GM23338 (cell line): Measurements from ENCODE around the gene FAU. TPM values are rescaled to one million over a fixed set of nuclear protein-coding genes. Genes with fewer than 3 reads are reported as not detected.

Experiments used
- ATAC-seq: fragments of 200-7000 bp; cut with Tn5 transposase; 3 replicates; pipeline ENCODE4 v1.9.1; 2020
- DNase-seq: peaks from one replicate; pipeline ENCODE4 v3.0.0-alpha.2; 2015; ENCODE audit warnings: low spot score
- H2AFZ ChIP-seq: fragments of 200-600 bp; sonication (generic); 2 replicates; pipeline ENCODE4 v1.8.0; 2016; ENCODE audit warnings: antibody characterized with exemption, mild to moderate bottlenecking, moderate library complexity
- H3F3A ChIP-seq: fragments of 200-600 bp; sonication (generic); replicated peaks from 2 replicates; pipeline ENCODE4 v1.8.0; 2017; ENCODE audit warnings: antibody characterized with exemption, mixed run types, low read depth
- H3K27ac ChIP-seq: fragments of 200-600 bp; sonication (generic); 2 replicates; pipeline ENCODE4 v1.6.1; 2016; ENCODE audit warnings: low read depth
- H3K27me3 ChIP-seq: fragments of 200-600 bp; sonication (generic); 2 replicates; pipeline ENCODE4 v1.8.0; 2016; ENCODE audit warnings: mild to moderate bottlenecking, mixed run types, moderate library complexity; ENCODE audit not compliant: insufficient read depth
- H3K36me3 ChIP-seq: fragments of 200-600 bp; sonication (generic); 2 replicates; pipeline ENCODE4 v1.8.0; 2016; ENCODE audit warnings: mild to moderate bottlenecking; ENCODE audit not compliant: insufficient read depth
- H3K4me1 ChIP-seq: fragments of 200-600 bp; sonication (generic); 2 replicates; pipeline ENCODE4 v1.8.0; 2016; ENCODE audit warnings: mild to moderate bottlenecking, moderate library complexity; ENCODE audit not compliant: insufficient read depth
- H3K4me2 ChIP-seq: fragments of 200-600 bp; sonication (generic); 2 replicates; pipeline ENCODE4 v1.7.1; 2017; ENCODE audit warnings: mixed run types
- H3K4me3 ChIP-seq: fragments of 200-600 bp; sonication (generic); 2 replicates; pipeline ENCODE4 v1.6.1; 2016; ENCODE audit warnings: mixed run types
- H3K79me2 ChIP-seq: fragments of 200-600 bp; sonication (generic); replicated peaks from 2 replicates; pipeline ENCODE4 v1.8.0; 2017; ENCODE audit warnings: mild to moderate bottlenecking; ENCODE audit not compliant: insufficient read depth
- H3K9me2 ChIP-seq: fragments of 200-600 bp; sonication (generic); 2 replicates; pipeline ENCODE4 v1.8.0; 2017; ENCODE audit not compliant: insufficient read depth
- H4K20me1 ChIP-seq: fragments of 200-600 bp; sonication (generic); replicated peaks from 2 replicates; pipeline ENCODE4 v1.8.0; 2017; ENCODE audit warnings: mild to moderate bottlenecking; ENCODE audit not compliant: insufficient read depth
- H3K27ac Mint-ChIP-seq: 2 replicates; pipeline ENCODE4 v1.8.0; 2020; ENCODE audit warnings: inconsistent platforms, mild to moderate bottlenecking, moderate library complexity, mixed read lengths
- H3K27me3 Mint-ChIP-seq: 3 replicates; pipeline ENCODE4 v1.8.0; 2022; ENCODE audit warnings: low read depth, mild to moderate bottlenecking, moderate library complexity, mixed read lengths, inconsistent platforms; ENCODE audit not compliant: insufficient read depth, poor library complexity
- H3K36me3 Mint-ChIP-seq: 3 replicates; pipeline ENCODE4 v1.8.0; 2021; ENCODE audit warnings: low read depth, mild to moderate bottlenecking, inconsistent platforms, moderate library complexity, mixed read lengths
- H3K4me1 Mint-ChIP-seq: 3 replicates; pipeline ENCODE4 v1.8.0; 2020; ENCODE audit warnings: mild to moderate bottlenecking, inconsistent platforms, mixed read lengths
- H3K4me3 Mint-ChIP-seq: 3 replicates; pipeline ENCODE4 v1.8.0; 2021; ENCODE audit warnings: moderate library complexity, mild to moderate bottlenecking, inconsistent platforms, mixed read lengths
- H3K9me3 Mint-ChIP-seq: 3 replicates; pipeline ENCODE4 v1.8.0; 2020; ENCODE audit warnings: moderate library complexity, mild to moderate bottlenecking, inconsistent platforms, mixed read lengths
- EZH2 ChIP-seq: fragments of 200-600 bp; sonication (generic); IDR thresholded peaks from one replicate; pipeline ENCODE4 v1.8.0; 2017; ENCODE audit warnings: antibody characterized with exemption, mild to moderate bottlenecking, low read depth; ENCODE audit not compliant: unreplicated experiment
- EZH2phosphoT487 ChIP-seq: fragments of 200-600 bp; sonication (generic); IDR thresholded peaks from one replicate; pipeline ENCODE4 v1.8.1; 2018; ENCODE audit warnings: antibody characterized with exemption; ENCODE audit not compliant: unreplicated experiment
- STAT1 ChIP-seq: IDR thresholded peaks from one replicate; pipeline ENCODE4 v1.6.1; 2016; ENCODE audit warnings: antibody characterized with exemption; ENCODE audit not compliant: unreplicated experiment
- ZNF114 ChIP-seq: fragments of 250-450 bp; sonication (Bioruptor Pico); IDR thresholded peaks from 2 replicates; pipeline ENCODE4 v1.5.0; 2020; ENCODE audit warnings: mild to moderate bottlenecking, moderate library complexity
- ZNF331 ChIP-seq: fragments of 250-450 bp; sonication (Bioruptor Pico); IDR thresholded peaks from 2 replicates; pipeline ENCODE4 v1.5.0; 2020; ENCODE audit warnings: low read depth, mild to moderate bottlenecking, moderate library complexity
- polyA plus RNA-seq: library from polyadenylated mRNA; unstranded; fragments of >200 nt; fragmentation: Nextera tagmentation; extraction: Ambion mirVana; gene quantifications from 2 replicates; pipeline ENCODE4 v1.2.1, GENCODE V29; 2016
- total RNA-seq: library from RNA; depleted of rRNA; stranded (reverse); fragments of >200 nt; shearing (Covaris generic); gene quantifications from 2 replicates; pipeline ENCODE4 v1.2.3, GENCODE V29; 2014
- TF ChIP-seq, protein P1 (sequence below): IDR thresholded peaks from 2 replicates; pipeline ENCODE4 v1.6.1; 2016; ENCODE audit warnings: antibody characterized with exemption
- TF ChIP-seq, protein P2 (sequence below): IDR thresholded peaks from one replicate; pipeline ENCODE4 v1.6.1; 2018; ENCODE audit warnings: antibody characterized with exemption; ENCODE audit not compliant: unreplicated experiment

FAU gene
- total and polyA plus RNA-seq, 2 experiments from 2014 or later: 262 to 1,177 TPM

DNA sequence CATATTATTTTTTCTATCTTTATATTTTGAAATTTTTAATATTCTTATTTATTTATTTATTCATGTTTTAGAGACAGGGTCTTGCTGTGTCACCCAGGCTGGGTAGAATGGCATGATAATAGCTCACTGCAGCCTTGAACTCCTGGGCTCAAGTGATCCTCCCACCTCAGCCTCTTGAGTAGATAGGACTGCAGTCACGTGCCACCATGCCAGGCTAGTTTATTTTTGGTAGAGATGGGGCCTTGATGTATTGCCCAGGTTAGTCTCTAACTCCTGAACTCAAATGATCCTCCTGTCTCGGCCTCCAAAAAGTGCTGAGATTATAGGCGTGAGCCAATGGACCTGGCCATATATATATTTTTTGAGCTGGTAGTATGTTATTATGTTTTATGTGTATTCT is 45.7 kb upstream of the FAU start:
- Histone ChIP-seq H3K4me1 (peaks cover 4% of the 10 kb centered on the region), H3K27me3 (no peaks in the 10 kb centered on the region), H3K9me2 (no peaks in the 10 kb centered on the region), H3K27ac (no peak overlapping the region), H3K4me2 (no peak overlapping the region), H3K36me3 (no peaks in the 10 kb centered on the region), H4K20me1 (no peaks in the 10 kb centered on the region), H3K79me2 (no peaks in the 10 kb centered on the region), H3K4me3 (no peak overlapping the region), H2AFZ (no peak overlapping the region), H3F3A (no peaks in the 10 kb centered on the region)
- Mint-ChIP-seq H3K36me3 (no peaks in the 10 kb centered on the region), H3K27me3 (peaks cover 10% of the 10 kb centered on the region), H3K4me3 (no peak overlapping the region), H3K4me1 (peaks cover 14% of the 10 kb centered on the region), H3K27ac (no peak overlapping the region), H3K9me3 (no peaks in the 10 kb centered on the region)
- TF ChIP-seq EZH2phosphoT487 (no peak), EZH2 (no peak)
- ATAC-seq: no peak
- no peak for DNase-seq

DNA sequence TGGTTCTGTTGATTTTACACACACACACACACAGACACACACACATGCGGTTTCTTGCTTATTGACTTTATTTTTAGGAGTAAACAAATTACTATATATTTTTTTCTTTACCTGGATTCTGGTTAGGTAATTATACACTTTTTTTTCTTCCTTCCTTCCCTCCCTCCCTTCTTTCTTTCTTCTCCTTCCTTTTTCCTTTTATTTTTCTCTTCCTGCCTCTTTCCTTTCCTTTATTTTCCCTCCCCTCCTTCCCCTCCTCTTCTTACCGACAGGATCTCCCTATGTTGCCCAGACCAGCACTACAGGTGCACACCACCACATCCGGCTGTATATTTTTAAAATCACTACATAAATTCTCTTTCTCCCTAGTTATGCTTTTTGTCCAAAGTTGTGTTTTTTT is 45.0 kb upstream of the FAU start:
- peaks cover 4% of the 10 kb centered on the region for H3K4me1 ChIP-seq
- H3K36me3 ChIP-seq: no peaks in the 10 kb centered on the region
- peak overlapping the region; percentile 100; the same call in 1 of the 2 replicates for H2AFZ ChIP-seq
- H3K4me2 ChIP-seq: no peak overlapping the region
- no peaks in the 10 kb centered on the region for H4K20me1 ChIP-seq
- H3K4me3 Mint-ChIP-seq: no peak overlapping the region
- no peaks in the 10 kb centered on the region for H3K79me2 ChIP-seq
- H3K4me3 ChIP-seq: no peak overlapping the region
- H3K27me3 Mint-ChIP-seq: peaks cover 10% of the 10 kb centered on the region
- TF ChIP-seq EZH2 (no peak), ZNF114 (CRISPR knock-in tag) (no peak), ZNF331 (CRISPR knock-in tag) (no peak), STAT1 (no peak)
- TF ChIP-seq, protein P1, sequence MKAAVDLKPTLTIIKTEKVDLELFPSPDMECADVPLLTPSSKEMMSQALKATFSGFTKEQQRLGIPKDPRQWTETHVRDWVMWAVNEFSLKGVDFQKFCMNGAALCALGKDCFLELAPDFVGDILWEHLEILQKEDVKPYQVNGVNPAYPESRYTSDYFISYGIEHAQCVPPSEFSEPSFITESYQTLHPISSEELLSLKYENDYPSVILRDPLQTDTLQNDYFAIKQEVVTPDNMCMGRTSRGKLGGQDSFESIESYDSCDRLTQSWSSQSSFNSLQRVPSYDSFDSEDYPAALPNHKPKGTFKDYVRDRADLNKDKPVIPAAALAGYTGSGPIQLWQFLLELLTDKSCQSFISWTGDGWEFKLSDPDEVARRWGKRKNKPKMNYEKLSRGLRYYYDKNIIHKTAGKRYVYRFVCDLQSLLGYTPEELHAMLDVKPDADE: no peak
- no peaks in the 10 kb centered on the region for H3F3A ChIP-seq
- no peaks in the 10 kb centered on the region for H3K27me3 ChIP-seq
- no peak for ATAC-seq
- no peaks in the 10 kb centered on the region for H3K36me3 Mint-ChIP-seq
- DNase-seq: no peak
- H3K27ac Mint-ChIP-seq: no peak overlapping the region
- H3K9me2 ChIP-seq: no peaks in the 10 kb centered on the region
- H3K4me1 Mint-ChIP-seq: peaks cover 14% of the 10 kb centered on the region
- no peaks in the 10 kb centered on the region for H3K9me3 Mint-ChIP-seq
- no peak overlapping the region for H3K27ac ChIP-seq

DNA sequence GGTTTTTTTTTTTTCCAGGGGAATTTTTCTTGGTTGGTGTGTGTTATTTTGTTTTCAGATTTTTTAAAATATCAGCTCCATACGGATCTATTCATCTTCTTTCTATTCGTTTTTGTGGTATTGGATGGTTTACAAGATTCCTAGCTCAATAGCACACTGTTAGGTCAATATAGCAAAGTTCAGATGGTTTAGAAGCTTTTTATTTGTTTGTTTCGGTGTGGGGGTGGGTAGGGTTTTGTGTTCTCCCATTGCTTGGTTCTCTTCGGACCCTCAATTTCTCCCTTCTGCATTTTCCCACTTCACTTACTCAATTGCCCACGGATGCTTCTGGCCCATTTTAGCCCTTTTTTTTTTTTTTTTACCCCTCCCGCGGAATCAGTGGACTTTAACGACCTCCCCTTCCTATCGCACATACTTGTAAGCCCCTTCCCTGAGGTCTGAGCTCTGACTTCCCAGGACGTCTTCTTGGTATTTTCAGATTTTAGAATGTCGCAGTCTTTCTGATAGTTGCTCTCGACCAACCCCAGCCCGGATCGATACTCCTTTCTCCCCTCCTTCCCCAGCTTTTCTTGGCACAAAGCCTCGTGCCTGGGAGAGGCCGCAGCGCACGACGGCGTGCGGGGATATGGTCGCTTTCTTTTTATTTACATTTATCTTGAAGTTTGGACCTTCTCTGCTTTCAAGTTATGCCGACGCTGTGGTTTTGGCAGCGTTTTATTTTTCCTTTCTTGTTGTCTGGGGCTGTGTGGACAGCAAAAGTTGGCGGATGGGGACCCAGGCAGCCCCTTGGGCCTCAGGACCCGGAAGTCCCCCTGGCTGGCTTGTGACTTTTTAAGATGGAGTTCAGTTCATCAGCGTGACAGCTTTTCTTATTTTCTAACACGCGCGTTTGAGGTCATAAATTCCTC is 43.7 kb upstream of the FAU start:
- DNase-seq: peak; percentile 45
- Mint-ChIP-seq H3K27ac (no peak overlapping the region), H3K27me3 (peaks cover 9% of the 10 kb centered on the region), H3K9me3 (no peaks in the 10 kb centered on the region), H3K36me3 (no peaks in the 10 kb centered on the region), H3K4me3 (no peak overlapping the region; the same call in 2 of the 3 replicates), H3K4me1 (peaks cover 14% of the 10 kb centered on the region)
- H3K79me2 ChIP-seq: no peaks in the 10 kb centered on the region
- H3K36me3 ChIP-seq: no peaks in the 10 kb centered on the region
- H3K4me1 ChIP-seq: peaks cover 4% of the 10 kb centered on the region
- H3K9me2 ChIP-seq: no peaks in the 10 kb centered on the region
- peak; percentile 31; the same call in 2 of the 3 replicates for ATAC-seq
- H3K27ac ChIP-seq: peak overlapping the region; percentile 18; the same call in 1 of the 2 replicates
- H4K20me1 ChIP-seq: no peaks in the 10 kb centered on the region
- H3K4me2 ChIP-seq: 0 out of 2 replicates have a peak overlapping the region, but pooled peaks have one; percentile 64
- no peaks in the 10 kb centered on the region for H3F3A ChIP-seq
- peak overlapping the region; percentile 100 for H2AFZ ChIP-seq
- TF ChIP-seq, protein P2, sequence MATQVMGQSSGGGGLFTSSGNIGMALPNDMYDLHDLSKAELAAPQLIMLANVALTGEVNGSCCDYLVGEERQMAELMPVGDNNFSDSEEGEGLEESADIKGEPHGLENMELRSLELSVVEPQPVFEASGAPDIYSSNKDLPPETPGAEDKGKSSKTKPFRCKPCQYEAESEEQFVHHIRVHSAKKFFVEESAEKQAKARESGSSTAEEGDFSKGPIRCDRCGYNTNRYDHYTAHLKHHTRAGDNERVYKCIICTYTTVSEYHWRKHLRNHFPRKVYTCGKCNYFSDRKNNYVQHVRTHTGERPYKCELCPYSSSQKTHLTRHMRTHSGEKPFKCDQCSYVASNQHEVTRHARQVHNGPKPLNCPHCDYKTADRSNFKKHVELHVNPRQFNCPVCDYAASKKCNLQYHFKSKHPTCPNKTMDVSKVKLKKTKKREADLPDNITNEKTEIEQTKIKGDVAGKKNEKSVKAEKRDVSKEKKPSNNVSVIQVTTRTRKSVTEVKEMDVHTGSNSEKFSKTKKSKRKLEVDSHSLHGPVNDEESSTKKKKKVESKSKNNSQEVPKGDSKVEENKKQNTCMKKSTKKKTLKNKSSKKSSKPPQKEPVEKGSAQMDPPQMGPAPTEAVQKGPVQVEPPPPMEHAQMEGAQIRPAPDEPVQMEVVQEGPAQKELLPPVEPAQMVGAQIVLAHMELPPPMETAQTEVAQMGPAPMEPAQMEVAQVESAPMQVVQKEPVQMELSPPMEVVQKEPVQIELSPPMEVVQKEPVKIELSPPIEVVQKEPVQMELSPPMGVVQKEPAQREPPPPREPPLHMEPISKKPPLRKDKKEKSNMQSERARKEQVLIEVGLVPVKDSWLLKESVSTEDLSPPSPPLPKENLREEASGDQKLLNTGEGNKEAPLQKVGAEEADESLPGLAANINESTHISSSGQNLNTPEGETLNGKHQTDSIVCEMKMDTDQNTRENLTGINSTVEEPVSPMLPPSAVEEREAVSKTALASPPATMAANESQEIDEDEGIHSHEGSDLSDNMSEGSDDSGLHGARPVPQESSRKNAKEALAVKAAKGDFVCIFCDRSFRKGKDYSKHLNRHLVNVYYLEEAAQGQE: no peak
- H3K4me3 ChIP-seq: no peak overlapping the region
- no peaks in the 10 kb centered on the region for H3K27me3 ChIP-seq
